ENCODE measurements around the gene ELOVL5.
"Not testable (repeated sequence)": the region's sequence is repeated elsewhere in the genome, so short reads cannot be mapped to it uniquely, and the experiment has no call there.

Gene ELOVL5

DNA sequence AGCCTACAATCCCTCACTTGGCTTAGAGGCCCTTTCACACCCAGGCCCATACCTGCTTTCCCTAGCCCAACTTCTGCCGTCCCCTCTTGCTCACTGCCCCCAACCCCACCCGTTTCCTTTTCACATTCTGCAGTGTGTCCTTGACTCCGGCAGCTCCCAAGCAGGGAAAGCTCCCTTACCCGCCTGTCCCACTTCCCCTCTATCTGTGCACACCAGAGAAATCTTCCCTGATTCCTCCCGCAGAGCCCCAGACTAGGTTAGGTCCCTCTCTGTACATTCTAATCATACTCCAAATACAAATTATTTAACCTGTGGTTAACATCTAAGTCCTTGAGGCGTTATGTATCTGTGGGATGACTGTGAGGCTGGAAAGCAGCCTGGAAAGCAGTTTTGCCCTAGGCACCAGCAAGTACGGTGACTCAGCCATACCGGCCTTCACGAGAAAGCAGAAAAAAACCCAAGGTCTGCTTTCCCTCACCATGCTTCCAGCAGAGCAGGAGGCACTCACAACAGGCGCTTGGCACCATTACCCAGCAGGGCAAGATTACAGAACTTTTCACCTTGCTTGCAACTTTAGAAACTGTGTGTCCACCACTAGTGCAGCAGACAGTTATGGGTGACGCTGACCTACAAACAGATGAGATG lies 22.3 kb downstream of the ELOVL5 start:
- no peak for DNase-seq

DNA sequence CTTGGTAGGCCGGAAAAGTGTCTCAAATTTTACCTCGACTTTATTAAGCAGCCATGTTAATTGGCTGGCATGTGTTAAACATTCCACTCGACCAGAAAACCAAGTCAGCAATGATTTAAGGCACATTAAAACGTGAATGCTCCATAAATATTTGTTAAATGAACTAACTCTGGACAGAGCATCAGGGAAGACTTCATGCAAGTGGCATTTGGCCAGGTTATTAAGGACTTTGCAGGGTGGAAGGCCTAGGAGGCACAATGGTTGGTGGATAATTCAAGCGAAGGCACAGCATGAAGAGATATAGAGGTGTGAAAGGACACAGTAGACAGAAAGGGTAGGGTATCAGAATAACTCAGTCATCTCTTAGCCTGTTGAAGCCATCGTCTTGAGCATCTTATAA lies 23.0 kb downstream of the ELOVL5 start:
- DNase-seq, result no peak

DNA sequence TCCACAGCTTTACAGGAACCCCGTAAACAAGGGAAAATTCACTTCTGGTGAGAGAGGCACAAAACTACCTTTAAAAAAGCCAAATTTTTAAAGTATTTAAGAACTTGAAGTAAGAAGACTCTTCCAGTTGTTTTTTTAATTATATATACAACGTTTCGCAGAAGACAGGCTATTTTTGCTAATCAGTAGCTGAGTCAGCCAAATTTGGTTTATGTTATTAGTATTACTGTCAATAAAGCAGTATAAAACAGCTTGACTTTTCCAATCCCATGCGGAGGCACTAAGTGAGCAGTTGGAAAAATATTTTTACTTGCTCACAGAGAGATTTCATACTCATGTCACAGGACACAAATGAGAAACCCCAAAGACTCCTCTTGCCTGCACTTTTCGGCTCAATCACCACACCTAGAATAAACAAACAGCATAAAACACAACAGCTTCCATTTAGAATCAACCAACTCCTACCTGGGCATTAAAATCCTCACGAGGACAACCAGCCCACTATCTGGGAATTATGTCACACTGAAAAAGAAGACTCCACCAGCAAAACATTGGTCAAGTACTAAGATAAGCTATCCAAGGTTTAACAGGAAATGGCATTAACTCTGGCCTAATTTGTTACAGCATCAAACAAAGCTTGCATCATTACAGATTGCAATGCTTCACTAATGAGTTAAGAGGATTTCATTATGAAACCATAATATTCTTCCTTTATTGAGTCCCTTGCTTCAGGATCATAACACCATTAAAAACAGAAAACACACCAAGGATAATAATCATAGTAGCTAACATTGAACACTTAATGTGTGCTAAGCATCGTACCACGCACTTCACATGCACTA lies 26.3 kb downstream of the ELOVL5 start:
- no peak for DNase-seq

DNA sequence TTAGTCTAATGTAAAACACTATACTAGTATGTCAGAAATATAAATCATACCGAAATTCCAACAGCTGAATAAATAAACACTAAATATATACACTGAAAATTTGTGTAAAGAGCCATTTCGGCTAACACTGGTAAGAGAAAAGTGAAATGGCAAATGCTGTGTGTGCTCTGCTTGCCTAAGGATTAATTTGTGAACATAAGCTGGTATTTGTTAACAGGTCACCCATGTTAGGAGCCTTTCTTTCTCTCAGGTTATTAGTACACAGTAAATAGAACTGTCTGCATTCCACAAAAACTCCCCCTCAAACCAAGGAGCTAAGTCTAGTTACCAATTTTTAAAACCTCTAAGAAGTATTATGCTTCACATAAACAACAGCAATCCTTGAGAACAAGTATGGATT lies 27.0 kb downstream of the ELOVL5 start:
- DNase-seq, result no peak

DNA sequence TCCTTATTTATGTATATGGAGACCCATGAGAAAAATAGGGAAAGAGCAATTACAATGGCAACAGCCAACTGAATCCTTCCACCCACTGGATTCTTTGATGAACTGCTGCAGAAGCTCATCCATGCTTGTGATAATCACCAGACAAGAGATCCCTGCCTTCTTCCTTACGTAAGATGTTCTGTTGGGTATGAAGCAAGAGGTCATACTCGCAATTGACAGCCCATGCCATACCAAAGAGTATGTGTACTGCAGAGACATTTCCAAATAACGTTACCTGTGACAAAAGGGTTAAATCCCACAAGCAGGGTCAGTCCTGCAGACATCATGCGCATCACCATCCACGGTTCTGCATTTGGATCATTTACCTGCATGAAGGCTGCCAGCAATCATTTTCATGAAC lies 27.8 kb downstream of the ELOVL5 start:
- no peak for DNase-seq

DNA sequence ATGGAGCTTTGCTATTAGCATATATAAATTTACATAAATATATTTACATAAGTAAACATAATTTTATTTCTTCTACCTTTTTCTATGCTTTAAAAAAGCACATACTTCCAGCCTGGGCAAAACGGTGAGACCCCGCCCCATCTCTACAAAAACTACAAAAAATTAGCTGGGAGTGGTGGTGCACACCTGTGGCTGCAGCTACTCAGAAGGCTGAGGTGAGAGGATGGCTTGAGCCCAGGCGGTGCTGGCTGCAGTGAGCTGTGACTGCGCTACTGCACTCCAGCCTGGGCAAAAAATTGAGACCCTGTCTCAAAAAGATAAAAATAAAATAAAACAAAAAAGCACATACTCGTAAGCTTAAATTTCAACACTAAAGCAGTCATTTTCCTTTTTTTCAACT lies 30.3 kb downstream of the ELOVL5 start:
- DNase-seq, result no peak

DNA sequence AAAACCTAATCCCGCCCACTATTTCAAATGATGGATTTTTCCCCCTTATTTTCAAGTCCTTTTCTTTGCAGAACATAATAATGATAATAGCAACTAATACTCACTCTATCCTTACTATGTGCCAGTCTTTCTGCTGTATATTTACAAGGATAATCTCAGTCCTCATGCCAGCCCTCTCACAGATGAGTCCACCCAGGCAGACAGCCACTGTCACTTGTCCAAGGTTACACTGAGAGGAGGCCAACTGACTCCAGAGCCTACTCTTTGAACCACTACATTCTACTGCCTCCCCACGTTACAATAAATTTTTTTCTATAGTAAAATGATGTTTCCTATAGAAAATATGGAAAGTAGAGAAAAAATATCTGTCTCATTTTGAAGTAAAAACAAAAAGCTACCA lies 30.9 kb downstream of the ELOVL5 start:
- DNase-seq, result no peak

DNA sequence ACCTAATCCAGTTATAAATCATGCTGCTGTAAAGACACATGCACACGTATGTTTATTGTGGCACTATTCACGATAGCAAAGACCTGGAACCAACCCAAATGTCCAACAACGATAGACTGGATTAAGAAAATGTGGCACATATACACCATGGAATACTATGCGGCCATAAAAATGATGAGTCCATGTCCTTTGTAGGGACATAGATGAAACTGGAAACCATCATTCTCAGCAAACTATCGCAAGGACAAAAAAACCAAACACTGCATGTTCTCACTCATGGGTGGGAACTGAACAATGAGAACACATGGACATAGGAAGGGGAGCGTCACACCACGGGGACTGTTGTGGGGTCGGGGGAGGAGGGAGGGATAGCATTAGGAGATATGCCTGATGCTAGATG lies 31.5 kb downstream of the ELOVL5 start:
- not testable (repeated sequence) for DNase-seq

DNA sequence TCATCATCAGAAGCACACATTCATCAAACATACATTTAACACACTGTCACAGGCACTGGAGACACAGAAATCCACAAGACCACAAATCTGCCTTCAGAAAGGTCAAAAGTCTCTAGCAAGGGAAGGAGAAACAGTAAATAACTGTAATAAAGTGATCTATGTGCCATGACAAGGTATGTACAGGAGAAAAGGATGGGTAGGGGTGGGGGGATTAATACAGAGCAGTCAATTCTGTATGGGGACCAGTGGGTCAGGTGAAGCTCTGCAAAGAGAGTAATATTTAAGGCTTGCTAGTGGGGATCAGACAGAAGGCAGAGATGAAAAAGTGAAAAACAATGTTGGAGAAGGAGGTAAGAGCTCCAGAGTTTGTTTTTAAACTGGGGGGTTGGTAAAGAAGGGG lies 32.6 kb downstream of the ELOVL5 start:
- DNase-seq, result no peak

DNA sequence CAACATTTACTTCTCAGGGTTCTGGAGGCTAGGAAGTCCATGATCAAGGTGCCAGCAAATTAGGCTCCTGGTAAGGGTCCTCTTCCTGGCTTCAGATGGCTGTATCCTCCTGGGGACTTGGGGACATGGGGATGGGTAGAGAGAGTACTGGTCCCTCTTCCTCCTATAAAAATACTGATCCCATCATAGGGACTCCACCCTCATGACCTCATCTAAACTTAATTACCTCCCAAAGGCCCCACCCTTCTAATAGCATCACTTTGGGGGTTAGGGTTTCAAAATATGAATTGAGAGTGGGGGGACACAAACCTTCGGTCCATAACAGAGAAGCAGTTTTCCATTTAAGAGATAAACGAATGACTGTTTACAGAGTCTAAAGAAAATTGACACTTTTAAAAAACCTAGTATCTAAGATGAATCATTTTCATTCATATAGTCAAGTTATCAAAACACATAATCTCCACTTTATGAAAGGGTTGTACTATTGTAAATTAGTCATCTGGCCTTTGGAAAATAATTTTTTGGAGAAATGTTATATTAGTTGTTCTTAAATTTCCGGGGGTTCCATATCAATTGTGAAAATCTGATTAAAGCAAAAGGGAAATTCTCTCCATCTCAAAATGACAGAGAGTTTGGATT lies 33.5 kb downstream of the ELOVL5 start:
- no peak for DNase-seq

DNA sequence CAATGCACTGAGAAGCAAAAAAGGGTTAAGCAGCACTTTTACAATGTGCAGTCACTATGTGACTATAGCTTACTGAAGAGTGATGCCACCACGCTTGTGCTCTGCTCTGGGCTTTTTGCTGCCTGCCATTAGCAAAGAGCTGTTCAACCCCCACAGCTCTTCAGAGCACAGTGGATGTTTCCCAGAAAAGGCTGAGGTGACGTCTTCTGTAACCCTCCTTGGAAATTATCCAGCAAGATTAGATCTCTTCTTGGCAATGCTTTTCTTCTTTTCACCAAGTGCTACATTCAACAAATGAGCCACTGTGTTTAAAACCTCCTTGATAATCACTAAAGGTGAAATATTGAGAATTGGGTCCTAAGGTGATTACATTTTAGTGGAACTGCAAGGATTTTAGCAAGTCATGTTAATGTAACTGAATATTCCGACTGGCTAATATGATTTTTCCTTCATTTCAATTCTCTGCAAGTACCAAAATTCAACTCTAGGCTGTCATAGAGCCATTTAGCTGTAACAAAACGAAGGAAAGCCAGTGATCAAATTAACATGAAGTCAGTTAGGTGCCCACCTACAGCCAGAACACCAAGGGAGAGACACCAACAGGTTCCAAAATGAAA lies 34.9 kb downstream of the ELOVL5 start:
- DNase-seq, result no peak

DNA sequence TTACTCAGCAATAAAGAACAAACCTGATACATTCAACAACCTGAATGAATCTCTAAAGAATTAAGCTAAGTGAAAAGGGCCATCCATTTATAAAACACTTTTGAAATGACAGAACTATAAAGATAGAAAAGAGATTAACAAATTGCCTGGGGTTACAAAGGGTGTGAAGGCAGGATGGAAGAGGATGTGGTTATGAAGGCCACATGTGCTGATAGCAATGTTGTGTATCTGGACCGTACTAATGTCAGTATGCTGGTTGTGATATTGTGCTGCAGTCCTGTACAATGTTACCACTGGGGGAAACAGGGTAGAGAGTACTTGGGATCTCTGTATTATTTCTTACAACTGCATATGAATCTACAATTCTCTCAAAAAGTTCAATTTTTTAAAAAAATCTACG lies 36.4 kb downstream of the ELOVL5 start:
- DNase-seq, result no peak

DNA sequence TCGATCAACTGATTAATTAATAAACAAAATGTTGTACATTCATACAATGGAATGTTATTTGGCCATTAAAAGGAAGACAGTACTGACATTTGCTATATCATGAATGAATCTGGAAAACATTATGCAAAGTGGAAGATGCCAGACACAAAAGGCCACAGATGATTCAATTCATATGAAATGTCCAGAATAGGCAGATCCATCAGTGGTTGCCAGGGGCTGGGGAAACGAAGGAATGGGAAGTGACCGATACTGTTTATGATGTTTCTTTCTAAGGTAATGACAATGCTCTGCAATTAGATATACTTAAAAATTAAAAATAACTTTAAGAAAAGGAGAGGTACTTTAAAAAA lies 37.2 kb downstream of the ELOVL5 start:
- DNase-seq, result no peak

DNA sequence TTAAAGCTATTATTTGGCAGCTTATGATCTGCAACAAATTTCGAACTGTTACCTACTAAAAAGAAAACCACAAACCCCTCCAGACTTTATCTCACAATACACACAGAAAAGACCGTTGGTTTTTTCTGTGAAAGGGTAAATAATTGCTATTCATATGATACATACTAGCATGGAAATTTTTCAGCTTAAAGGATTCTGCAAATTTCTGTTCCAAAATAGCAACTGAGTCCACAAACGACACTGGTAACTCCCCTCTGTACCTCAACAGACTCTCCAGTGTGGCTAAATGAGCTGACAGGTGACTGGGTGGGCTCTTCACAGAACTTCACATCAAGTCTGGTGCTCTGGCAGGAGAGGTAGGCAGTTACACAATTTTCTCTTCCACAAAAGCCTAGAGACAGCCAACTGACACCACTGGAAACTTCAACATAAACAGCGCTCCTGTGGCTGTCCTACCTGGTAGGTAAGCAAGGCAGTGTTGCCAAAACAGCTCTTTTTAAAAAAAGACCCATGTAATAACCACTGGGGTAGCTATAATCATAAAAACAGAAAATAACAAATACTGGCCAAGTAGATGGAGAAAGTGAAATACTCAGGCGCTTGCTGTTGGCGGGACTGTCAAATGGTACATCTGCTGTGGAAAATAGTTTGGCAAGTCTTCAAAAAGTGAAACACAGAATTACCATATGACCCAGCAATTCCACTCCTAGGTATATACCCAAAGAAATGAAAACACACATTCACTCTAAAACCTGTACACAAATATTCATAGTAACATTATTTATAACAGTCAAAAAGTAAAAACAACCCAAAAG lies 37.8 kb downstream of the ELOVL5 start:
- DNase-seq, result no peak

DNA sequence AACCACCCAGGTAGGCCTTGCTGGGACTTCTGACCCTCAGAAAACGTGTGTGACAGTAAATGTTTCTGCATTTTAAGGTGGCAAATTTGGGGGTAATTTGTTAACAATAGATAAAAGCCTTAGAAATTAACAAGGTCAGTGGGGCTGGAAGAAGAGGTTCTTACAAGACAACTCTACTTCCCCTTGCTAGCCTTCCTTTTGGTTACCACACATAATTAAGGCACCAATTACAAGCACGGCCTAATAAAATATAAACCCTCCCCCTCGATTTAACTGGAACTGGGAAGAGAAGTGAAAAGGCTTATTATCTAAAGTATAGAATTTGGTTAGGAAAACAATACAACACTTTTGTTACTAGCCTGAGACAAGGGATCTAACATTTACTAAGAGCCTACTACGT lies 38.8 kb downstream of the ELOVL5 start:
- DNase-seq, result no peak

DNA sequence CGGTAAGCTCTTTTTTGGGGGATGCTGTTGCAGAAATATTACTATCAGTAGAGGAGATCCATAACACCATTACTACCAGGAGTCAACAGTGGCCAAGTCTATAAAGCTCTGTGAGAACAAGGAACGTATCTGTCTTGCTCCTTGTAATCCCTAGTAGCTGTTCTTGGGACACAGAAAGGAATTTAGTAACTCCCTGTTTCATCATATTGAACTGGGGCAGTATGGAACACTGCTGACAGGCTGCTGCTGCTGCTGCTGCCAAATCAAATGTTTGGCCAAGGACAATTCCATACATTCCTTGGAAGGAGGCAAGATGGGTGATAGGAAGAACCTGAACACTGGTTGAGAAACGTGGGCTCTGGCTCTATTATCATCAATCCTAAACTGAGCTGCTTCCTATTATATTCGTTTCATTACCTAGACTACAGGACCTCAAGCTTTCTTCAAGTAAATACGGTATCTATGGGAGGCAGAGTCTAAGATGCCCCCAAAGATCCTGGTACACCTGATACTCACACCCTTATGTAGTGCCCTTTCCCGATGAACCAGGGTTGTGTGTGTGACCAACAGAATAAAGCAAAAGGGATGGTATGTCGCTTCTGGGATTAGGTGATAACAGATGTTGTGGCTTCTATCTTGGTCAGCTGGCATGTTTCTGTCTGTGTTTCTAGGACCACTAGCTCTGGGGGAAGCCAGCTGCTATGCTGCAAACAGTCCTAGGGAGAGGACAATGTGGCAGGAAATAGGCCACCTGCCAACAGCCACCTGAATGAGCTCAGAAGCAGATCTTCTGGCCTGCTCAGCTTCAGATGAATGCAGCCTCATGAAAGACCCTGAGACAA lies 39.5 kb downstream of the ELOVL5 start:
- DNase-seq, result no peak

DNA sequence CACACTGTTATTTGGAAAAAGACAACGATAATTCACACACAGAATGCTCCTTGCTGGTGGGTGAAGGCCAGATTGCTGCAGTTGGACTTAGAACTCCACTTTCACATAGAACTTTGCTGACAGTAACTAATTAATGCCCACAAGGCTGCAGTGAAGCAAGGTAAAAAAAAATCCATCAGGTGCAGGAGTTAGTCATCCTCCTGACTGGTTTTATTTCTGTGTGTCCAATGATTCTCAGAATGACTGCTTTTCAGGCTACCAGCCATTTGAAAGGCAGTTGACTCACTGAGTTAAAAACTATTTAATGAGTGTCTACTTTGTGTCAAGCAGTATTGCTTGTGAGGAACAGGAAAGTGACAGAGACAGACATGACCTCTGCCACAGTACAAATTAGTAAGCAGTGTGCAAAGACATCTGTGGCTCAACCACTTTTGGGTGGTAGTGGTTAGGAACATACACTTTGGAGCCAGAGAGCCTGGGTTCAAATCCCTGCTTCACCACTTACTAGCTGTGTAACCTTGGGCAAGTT lies 41.9 kb downstream of the ELOVL5 start:
- no peak for DNase-seq

DNA sequence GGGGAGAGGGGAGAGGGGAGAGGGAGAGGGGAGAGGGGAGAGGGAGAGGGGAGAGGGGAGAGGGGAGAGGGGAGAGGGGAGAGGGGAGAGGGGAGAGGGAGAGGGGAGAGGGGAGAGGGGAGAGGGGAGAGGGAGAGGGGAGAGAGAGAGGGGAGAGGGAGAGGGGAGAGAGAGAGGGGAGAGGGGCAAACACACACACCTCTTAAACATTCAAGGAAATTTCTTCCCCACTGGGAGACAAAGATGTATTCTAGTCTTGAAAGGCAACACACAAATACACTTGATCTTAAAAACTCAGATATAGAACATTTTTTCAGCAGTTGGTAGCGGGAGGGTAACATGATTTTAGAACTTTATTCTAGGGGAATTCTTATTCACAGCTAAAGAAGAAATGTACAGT lies 42.5 kb downstream of the ELOVL5 start:
- DNase-seq, result not testable (repeated sequence)

DNA sequence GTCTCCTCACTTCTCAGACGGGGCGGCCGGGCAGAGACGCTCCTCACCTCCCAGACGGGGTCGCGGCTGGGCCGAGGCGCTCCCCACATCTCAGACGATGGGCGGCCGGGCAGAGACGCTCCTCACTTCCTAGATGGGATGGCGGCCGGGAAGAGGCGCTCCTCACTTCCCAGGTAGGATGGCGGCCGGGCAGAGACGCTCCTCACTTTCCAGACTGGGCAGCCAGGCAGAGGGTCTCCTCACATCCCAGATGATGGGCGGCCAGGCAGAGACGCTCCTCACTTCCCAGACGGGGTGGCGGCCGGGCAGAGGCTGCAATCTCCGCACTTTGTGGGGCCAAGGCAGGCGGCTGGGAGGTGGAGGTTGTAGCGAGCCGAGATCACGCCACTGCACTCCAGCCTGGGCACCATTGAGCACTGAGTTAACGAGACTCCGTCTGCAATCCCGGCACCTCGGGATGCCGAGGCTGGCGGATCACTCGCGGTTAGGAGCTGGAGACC lies 43.2 kb downstream of the ELOVL5 start:
- not testable (repeated sequence) for DNase-seq

DNA sequence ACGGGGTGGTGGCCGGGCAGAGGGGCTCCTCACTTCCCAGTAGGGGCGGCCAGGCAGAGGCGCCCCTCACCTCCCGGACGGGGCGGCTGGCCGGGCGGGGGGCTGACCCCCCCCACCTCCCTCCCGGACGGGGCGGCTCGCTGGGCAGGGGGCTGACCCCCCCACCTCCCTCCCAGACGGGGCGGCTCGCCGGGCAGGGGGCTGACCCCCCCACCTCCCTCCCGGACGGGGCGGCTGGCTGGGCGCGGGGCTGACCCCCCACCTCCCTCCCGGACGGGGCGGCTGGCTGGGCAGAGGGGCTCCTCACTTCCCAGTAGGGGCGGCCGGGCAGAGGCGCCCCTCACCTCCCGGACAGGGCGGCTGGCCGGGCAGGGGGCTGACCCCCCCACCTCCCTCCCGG lies 43.8 kb downstream of the ELOVL5 start:
- not testable (repeated sequence) for DNase-seq

DNA sequence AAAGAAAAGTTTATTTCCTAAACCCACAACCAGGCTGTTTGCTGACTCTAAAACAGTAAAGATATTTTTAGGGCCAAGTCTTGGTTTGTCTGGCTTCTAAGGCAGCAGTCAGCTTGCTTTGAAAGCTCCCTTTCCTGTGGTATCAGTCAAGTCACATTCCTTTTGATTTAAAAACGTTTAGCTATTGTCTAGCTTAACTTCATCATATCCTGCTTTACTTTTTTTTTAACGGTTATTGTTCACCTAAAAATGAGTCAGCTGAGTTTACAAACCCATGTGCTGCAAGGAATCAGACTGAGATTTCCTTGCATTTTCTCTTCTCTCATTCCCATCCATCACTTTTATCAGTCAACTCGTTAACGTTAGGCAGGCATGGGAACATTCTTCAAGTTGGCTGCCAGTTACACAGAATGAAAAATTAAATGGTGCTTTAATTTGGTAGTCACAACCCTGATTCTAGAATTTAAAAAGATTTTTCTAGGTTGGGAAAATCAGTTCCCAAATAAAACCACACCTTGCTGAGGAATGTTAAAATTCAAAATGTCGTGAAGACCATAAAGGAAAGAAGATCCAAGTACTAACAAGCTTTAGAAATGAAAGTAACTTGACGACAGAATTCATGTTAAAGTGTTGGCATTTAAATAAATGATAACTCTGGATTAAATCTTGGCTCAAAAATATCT lies 45.9 kb downstream of the ELOVL5 start:
- no peak for DNase-seq
